HG02981 (cell line): ENCODE measurements around the gene VAX1.

ENCODE experiments used
- ATAC-seq: cut with Tn5 transposase; IDR thresholded peaks from one replicate; pipeline ENCODE4 v1.9.1; 2021; ENCODE audit warnings: mild to moderate bottlenecking, moderate library complexity; ENCODE audit not compliant: unreplicated experiment

The VAX1 gene

DNA sequence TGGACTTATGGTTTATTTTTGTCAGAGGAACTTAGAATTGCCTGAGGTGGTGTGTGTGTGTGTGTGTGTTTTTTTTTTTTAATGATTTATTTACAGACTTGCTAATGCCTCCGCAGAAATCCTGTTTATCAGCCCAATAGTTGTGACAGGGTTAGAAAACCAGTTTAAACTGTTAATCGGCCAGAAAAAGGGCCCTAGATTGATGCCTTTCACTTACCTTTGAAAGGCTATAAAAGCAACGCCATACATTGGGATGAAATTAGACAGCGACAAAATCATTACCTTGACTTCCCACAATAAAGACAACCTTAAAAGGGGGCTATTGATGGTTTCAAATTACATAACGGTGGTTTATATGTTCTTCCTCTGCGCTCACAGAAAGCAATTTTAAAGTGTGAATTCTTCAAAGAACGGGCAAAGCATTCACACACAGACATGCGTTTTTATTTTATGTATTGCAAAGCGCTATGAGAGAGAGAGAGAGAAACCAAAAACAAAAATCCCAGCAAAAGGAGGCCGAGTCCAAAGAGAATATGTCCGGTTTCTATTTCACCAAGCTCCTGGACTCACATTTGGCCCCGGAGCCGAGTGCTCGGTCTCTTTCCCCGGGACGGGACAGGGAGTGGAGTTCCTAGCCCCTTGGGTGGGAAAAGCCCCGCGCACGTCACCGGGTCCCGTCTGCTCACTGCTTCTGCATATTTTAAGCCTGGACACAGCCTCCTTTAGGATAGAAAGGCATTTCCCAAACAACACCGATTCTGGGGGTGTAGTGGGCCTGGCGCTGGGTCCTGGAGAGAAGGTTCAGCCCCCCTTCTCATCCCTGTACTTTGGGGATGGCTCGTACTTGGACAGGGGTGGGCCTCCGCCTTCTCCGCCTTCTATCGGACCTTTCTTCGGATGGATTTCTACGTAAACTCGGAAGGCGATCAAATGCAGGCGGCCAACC lies 26.8 kb upstream of the VAX1 start:
- ATAC-seq, result no peak

DNA sequence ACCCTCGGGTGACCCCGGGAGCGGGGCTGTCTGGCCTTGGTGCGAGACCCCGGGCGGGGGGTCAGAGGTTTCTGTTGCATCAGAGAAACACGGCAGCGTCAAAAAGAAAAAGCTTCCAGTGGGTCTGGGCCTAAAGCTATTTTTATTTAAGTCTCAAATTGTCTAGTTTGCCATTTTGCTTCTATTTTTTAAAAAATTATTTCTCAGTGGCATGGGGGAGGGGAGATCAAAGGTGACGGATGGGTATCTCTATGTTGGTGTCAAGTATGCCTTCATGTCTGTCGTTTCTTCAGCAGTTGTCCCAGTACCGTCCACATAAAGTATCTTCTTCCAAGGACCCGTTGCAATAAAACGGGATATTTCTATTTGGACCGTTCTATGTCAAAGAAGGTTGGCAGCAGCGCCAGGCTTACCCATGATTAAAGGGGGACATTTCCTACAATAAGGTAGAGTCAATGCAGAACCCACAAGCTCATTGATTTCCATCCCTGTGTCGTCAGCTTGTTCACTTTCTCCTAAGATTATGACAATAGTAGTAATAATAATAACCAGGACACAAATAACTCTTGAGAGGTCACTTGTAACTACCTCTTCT lies 26.0 kb upstream of the VAX1 start:
- ATAC-seq, result no peak

DNA sequence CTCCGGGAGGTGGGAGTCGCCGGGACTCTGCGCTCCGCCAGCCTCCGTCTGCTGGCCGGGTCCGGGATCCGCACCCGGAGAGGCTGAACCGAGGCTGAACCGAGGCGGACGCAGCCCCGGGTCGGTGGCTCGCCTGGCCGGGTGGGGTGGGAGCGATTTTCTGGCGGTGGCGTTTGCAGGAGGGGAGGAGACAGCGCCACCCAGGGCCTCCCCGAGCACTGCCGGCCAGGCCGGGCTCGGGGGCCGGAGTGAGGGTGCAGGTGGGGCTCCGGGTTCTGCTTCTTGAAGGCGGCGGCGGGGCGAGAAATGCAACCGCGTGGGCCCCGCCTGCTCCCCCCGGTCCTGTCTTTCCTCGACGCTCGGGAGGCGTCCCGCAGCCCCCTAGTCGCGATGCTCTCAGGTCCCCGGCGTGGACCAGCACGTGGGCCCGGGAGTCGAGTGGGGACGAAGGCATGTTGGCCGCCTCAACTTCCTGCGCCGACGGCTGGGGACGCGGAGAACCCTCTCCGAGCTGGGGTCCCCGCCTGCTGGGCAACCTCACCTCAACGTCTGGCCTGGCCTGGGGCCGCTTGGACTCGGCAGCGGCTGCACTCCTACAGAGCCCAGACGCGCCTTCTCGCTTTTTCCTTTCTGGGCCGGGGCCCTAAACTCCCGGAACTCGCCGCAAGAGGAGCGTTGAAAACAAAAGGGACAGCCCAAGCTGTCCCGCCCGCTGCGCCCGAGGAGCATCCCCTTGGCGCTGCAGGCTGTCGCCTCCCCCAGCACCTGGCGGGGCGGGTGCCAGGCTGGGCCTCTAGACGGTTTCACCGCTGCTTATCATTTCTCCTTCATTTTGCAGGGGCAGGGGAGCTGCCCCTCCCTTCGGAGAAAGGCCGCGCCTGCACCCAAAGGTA lies 25.2 kb upstream of the VAX1 start:
- no peak for ATAC-seq

DNA sequence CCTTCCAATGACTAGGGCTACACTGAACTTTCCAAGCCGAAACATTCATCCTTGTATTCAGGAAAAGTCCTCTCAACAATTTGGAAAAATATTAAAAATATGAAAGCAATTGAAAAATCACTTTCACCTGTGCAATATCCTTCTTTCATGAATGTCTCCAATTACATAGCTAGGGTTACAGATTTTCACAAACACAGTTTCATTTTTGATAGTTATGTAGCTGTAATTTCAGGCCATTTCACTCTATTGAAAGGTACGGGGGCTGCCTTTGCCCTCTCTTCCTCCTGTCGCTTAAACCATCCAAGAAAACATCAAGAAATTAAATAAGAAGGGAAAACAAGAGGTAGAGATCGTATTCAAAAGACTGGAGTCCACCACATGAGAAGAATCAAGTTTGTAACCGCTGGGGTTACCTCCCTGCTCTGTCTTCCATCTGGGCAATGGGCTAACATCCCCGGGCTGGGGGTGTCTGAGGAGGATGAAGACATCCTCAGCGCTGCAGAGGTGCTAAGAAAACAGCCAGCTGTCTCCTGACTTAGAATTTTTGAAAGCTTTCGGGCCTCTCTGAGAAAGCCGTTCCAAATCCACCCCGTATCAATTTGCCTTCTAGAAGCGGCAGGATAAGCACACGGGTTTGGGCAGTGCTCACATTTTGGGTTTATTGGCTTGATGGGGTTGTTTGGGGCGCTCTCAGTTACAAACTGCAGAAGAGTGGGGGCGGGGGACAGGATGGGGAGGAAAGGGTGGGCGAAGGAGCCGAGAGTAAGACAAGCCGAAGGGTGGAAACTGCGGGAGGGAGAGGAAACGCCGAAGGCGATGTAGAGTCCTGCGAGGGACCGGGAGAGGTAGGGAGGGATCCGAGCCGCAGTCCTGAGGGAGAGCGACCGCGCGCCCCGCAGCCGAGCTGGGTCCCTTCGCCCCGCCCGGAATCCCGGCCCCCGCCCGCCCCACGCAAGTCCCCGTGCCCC lies 24.3 kb upstream of the VAX1 start:
- ATAC-seq, result no peak

DNA sequence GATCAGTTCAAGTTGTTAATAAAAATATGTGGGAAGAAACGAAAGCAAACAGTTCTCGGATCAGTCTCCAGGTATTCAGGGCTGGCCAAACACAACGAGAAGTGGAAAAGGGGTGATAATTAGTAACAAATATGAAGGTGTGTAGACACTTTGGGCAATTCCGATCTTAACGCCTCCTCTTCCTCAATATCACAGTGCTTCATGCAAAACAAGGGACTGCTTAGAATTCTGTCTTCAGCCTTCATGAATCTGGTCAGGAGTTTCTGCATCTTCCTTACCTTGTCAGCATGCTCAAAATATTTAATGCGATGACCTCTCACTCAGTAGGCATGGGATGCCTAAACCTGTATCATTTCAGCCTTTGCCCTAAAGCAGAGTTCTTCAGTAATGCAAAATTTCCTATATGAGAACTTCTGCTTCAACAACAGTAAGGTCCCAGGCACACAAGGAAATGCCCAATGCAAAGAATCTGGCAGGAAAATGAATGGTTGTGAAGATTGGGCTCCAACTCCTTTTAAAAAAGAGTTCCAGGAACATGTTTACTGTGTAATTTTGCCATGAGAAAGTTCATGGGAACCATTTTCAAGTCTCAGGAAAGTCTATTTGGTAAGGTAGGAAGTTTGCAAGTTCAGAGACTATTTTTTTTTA lies 23.4 kb upstream of the VAX1 start:
- ATAC-seq, result no peak

DNA sequence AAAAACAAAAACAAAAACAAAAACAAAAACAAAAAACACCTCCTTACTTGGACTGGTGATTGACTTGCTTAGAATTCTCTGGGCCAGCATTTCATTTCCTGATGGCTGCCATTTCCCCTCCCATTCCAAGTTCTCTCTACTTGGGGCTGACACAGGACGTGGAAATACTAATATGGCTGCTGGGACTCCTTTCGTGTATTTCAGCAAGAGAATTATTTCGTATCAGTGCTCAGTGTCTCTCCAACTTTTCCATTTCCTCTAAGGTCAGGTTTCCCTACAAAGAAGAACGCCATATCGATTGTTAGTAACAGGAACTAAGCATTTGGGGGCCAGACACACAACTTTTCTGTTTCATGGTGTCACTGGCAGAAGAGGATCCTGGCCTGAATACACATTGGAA lies 22.5 kb upstream of the VAX1 start:
- no peak for ATAC-seq

DNA sequence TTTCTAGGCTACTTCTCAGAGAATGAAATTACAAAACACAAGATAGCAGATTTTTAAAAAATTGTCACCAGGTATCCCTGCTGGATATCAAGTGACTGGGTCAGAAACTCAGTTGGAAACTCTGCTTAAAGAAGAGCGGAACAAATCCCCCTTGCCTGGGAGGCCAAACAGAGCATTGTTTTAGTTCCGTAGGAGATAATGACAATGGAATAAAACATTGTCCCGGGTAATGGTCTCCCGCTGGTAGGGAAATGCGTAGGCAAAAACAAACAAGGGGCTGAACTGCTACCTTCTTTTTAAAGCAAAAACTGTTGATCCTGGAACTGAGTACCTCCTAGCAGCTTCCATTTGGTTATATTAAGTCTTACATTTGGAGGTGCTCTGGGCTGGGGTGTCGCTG lies 21.3 kb upstream of the VAX1 start:
- no peak for ATAC-seq

DNA sequence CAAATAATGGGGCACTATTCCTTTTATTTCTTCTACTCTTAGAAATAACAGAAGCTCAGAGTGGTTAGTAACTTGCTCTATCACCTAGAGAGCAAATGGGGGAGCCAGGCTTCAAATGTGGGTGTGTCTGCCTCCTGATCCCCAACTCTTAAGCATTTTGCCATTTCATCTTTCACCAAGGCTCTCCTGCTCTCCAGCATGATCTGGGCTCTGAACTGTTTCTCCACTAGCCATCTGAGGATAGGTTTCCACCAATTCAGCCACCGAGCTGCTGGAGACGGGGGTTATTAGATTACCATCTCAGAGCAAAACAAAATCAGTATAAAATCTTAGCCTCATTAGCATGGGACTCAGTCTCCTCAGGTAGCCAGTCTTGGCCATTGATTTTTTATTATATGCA lies 20.2 kb upstream of the VAX1 start:
- no peak for ATAC-seq

DNA sequence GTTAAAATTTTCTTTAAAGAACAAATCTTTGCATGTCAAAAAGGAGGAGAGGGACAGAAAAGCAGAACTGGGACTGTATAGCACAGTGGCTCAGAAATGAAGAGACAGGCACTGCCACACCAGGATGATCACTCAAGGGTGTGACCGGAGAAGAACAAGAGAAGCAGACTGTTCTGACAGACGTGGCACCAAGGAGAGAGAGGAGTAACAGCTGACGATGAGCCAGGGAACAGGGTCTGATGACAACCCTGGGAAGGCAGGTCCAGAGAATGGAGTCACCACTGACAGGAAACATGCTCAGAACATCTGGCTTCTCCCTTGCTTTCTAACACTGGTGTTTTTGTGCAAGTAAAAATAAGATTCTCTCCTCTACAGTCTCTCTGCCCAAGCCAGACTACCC lies 14.6 kb upstream of the VAX1 start:
- no peak for ATAC-seq

DNA sequence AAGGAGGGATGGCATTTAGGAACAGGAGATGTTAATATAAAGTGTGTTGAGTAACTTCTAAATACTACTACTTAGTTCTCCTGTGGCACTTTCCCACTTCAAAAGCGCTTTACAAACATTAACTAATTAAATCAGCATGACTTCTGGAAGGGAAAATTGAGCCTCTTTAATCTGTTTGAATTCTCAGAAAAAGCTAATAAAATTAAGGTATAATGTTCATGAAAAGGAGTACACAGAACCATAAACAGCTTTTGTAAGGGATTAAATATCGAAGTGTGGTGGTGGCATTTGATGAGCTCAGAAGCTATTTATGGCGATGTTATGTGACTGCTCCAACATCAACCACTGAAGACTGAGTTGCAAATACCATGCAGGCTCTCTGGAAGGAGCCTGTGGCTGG lies 10.2 kb upstream of the VAX1 start:
- no peak for ATAC-seq

DNA sequence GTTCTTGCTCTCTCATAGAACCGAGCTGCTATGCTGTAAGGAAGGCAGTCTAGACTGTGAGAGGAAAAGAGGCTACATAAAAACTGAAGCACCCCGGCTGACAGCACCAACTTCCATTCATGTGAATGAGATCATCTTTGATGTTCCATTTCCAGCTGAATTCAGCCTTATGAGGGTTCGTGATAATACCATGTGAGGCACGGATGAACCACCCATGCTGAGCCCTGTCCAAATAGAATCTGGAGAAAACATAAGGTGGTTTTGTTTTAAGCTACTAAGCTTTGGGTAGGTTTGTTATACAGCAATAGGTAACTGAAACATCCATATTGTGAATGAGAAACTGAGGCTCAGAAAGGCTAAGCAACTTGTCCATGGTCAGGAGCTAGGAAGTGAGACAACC lies 6.9 kb upstream of the VAX1 start:
- no peak for ATAC-seq

DNA sequence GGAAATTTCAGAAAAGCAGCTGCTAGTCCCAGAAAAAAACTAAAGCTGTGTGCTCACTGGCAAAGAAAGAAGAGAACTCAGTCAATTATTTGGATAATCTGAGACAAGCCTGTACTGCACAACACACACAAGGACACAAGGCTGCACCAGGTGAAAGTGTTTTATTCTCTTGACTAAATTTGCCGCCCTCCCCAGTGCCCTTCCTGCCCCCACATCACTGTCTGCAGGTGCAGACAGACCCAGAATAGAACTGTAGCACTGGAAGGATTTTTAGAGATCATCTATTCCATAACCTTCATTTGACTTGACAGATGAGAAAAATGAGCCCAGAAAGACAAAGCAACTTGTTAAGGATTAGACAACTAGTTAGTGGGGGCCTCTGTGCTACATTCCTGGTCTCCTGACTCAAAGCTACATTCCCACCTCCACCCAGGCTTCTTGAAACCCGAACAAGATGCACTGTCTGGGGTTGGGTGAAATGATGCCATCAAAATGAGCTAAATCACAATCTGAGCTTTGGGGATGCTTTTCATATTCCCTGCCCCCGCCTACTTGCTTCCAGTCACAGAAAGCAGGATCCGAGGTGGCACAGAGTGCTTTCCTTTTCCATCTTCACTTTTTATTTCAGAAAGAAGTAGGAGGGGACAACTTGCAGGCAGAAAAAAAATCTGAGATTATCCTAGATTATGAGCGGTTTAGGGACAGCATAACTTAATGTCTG lies 5.2 kb upstream of the VAX1 start:
- ATAC-seq, result no peak

DNA sequence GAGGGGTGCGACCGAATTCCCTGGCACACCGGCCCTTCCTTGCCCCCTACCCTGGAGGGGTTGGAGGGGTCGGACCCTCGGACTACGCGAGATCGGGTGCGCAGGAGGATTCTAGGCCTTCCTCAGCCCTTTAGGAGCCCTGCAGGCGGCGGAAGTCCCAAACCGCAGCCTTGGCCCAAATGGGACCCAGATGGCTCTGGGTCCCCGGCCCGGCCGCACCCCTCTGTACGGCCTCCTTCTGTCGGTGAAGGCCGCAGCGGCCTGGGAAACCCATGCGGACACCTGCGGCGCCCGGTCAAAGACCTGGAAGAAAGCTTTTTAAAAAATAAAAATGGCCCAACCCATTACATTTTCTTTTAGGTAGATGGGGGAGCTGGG lies 2.4 kb upstream of the VAX1 start:
- ATAC-seq, result no peak

DNA sequence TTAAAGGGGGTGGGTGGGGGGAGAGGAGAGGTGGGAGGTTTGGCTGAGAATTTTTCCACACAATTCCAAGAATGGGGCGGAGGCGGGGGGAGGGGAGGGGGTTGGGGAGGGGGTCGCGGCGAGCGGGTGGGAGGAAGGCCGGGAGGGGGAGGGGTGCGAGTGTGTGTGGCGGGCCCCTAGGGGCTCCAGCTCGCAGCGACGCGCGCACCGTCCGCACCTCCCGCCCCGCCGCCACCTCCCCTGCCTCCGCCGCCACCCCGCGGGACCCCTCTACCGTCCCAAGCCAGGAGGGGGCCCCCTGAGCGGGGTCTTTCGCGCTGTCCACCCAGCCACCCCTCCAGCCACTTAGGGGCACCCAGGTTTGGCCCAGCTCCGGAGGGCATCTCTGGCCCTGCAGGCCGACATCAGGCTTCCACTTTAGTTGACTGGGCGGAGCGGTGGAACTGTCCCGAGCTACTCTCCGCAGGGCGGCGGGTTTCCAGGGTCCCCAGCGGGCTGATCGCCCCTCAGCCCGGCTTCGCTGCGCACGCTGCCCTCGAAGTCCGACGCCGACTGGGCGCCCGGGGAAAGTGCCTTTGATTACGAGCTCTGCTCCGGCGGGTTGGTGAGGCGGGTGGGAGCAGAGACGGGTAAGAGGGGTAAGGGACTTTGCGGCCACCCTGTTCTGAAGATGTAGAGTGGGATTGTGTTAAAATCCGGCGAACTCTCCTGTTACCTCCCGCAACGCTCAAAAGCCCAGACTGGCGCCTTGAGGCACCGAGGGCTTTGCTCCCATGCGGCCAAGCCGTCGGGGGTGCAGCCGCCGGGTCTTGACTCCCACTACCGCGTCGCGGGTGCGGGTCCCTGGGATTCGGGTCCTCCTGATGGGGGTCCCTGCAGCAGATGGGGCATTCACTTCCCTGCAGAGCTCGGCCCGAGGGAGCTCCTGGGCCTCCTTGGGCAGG lies 1.8 kb upstream of the VAX1 start:
- ATAC-seq, result no peak

DNA sequence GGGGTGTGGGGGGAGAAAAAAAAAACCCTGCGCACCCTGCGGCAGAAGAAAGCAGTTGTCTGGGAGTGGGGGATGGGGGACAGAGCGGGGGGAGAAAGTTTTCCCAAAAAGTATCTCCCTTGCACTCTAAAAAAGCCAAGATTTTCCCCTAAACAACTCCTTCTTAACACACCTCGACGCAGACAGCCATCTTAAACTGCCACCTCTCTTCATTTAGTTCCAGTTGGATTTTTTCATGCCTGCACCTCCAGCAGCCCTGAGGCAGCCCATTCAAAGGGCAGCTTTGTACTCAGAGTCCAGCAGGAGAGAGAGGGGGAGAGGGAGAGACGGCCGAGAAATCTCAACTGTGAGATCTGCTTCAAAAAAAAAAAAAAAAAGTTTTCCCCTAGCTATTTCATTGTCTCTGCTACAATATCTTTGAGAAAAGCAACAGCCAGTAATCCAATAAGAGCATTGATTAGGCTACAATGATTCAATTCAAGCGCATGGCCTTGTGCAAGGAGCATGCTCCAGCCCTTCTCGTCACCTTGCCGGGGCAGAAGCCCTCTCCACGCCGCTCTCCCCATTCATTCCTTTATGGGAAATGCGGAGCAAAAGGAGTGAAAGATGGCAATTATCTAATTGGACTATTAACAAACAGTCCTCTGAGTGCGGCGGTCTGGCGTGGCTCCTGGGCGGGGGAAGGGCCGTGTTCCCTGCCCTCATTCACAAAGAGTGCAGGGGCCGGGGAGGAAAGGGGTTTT lies 939 bp upstream of the VAX1 start:
- no peak for ATAC-seq

DNA sequence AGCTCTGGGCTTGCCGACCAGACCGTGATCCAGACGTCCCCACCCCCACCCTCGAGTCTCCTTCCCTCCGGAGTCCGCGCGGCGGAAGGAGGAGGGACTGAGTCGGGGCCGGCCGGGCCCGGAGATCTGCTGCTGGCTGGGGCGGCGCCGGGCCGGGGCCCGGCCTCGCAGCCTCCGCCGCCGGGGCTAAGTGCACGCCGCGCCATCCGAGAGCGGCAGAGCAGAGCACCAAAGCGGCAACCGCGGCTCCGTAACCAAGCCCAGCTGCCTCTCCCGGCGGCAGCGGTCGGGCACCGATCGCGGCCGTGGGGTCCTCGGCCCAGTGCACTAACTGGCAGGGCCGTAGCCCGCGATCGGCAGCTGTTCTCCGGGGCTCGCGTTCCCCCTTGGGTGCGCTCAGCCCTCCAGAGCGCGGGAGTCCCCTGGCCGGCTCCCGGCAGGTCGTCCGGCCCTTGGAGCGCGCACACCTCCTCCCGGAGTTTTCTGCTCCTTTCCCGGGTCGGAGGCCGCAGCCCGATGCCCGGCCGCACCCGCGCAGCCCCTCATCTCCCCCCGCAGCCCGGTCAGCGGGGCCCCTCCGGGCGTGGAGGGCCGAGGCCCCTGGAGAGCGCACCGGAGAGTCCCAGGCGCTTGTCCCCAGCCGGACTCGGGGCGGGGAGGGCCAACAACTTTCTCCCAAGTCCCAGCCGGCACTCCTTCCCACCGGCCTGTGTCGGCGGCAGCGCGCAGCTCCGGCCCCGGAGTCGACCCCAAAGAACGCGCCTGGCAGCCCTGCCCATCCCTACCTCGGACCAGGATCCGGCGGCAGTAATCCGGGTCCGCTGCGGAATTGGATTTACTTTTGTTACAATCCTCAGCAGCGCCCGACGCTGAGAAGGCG lies 799 bp downstream of the VAX1 start:
- no peak for ATAC-seq
